GM18508 (cell line): ENCODE data around the gene KRTAP13-2.

Source experiments
- ATAC-seq: cut with Tn5 transposase; IDR thresholded peaks from one replicate; pipeline ENCODE4 v1.9.1; 2021; ENCODE audit warnings: moderate number of reproducible peaks; ENCODE audit not compliant: insufficient read depth, unreplicated experiment

KRTAP13-2 gene

DNA sequence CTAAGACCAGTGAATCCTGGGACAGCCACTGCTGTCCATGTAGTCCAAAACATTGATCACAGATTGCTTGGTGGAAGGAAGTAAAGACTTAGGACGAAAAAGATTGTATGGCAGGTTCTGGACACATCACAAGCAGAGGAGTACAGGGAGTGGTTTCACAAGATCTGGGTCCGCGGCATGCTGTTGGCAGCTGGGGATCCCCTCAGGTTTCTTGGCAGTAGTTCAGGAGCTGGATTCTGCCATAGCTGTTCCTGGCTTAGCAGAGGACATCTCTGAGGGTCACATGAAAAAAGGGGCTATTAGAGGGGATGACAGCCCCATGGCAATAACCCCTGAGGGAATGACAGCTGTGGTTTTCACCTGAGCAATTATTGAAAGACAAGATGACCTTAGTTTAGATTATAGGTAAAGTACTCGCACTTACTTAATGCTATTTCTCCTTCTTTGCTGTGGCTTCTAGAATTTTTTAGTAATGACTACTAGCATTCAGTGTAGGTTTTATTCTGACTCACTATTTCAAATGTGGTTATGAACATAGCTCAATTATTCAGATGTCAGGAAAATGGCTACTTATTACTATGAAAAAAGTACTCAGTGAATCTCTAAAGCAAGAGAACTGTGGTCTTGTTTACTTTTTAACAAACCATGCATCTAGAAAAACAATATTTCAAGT is 42.7 kb downstream of the KRTAP13-2 start:
- no peak for ATAC-seq

DNA sequence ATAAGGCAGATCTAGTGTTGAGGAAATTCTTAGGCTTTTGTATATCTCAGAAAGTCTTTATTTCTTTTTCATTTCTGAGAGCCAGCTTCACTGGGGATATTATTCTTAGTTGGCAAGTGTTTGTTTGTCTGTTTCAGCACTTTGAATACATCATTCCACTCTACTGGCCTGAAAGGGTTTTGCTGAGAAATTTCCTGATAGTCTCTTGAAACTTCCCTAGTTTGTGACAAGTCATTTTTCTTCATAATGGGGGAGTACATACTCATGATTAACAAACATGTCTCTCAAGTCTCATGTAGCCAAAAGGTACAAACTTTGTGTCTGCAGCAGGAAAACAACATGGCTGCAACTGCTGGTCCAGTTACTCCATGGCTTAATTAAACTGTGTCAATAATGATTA is 45.7 kb downstream of the KRTAP13-2 start:
- ATAC-seq, result no peak
